VCaP (cell line): ENCODE data around the gene FITM1.

Source experiments
- H3K27ac ChIP-seq: fragments of 450-650 bp; 2 replicates; pipeline ENCODE4 v1.5.1; 2017
- TF ChIP-seq, protein P1 (sequence below): fragments of 450-650 bp; conservative IDR thresholded peaks from 2 replicates; pipeline ENCODE4 v1.5.1; 2017; ENCODE audit warnings: mild to moderate bottlenecking, moderate library complexity

Gene FITM1

DNA sequence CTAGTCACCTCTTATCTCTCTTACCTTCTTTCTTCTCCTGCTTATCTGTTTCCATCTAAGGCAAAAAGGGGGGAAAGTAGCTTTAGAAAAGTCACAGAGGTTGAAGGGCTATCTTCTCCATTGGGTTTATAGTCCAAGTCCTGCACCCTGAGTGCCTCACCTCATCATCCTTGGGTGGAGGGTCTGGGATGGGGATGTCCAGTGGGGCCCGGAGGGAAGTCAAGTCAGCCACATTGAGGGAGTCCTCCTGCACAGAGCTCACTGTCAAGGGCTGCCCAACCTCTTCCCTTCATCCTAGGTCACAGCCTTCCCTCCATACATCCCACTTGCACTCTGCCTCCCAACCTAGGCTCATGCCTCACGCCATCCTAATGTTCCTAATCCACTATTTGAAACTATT, 14.8 kb downstream of the FITM1 start:
- H3K27ac ChIP-seq, result peak overlapping the region; percentile 83
- TF ChIP-seq, protein P1, sequence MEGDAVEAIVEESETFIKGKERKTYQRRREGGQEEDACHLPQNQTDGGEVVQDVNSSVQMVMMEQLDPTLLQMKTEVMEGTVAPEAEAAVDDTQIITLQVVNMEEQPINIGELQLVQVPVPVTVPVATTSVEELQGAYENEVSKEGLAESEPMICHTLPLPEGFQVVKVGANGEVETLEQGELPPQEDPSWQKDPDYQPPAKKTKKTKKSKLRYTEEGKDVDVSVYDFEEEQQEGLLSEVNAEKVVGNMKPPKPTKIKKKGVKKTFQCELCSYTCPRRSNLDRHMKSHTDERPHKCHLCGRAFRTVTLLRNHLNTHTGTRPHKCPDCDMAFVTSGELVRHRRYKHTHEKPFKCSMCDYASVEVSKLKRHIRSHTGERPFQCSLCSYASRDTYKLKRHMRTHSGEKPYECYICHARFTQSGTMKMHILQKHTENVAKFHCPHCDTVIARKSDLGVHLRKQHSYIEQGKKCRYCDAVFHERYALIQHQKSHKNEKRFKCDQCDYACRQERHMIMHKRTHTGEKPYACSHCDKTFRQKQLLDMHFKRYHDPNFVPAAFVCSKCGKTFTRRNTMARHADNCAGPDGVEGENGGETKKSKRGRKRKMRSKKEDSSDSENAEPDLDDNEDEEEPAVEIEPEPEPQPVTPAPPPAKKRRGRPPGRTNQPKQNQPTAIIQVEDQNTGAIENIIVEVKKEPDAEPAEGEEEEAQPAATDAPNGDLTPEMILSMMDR, result no peak

DNA sequence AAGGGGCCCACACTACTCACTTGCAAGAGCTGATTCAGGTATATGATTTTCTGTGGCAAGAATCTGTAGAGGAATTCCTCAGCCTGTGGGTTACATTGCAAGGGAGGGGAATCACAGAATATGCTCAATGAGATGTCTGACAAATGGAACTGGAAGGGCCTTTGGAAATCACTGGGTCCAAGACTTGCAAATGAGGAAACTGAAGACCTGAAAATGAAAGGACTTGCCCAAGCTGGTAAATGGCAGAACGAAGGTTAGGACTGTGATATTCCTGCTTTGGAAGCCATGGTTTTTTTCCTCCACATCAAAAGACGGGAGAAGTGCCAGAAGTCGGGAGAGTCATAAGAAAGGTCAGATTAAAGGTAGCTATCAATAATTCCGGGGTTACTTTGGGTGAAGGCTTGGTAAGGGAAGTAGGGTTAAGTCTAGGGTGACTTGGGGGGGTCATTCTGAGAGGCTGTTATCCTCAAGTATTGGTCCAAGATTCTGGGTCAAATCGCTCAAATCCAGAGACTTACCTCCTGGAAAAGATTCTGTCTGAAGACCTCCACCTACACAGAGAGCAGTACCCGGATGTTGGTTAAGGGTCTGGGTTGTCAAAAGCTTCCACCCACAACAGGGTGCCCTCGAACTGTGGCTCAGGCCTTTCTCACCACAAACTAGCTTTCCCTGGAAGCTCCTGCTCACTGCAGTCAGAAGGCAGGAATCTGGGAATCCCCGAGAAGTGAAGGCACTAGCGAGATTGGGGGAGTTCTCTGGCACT, 15.4 kb downstream of the FITM1 start:
- peak overlapping the region; percentile 83 for H3K27ac ChIP-seq
- TF ChIP-seq, protein P1, result no peak

DNA sequence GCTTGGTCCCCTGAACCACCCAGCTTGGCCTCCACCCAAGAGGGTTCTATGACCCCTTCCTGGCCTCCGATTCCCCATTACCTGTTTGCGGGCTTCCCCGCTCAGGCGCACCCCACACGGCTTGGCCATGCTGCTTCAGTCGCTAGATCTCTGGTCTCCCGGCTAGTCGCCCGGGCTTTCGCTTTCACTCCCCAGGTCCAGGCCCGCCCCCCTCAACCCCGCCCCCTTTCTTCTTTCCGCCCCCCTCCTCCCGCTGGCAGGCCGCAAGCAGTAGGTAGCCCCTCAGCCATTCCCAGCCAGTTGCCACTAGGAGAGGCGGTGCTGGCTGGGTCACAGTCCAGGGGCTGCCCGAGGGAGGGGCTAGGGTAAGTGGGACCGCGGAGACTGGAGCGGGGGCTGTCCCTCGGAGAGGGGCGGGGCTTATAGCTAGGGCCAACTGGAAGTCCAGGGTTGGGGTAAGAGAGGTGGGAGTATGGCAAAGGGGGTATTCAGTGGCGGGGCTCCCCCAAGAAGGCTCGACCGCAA, 16.1 kb downstream of the FITM1 start, which contains the start of gene PSME2:
Gene PSME2, minus strand, starts transcription at position 158 of the 525 bp plus-strand sequence. Its CDS starts 29 bp downstream, at position 129.
- peak within 1 kb of the TSS; percentile 83 for H3K27ac ChIP-seq
- TF ChIP-seq, protein P1, result no peak

DNA sequence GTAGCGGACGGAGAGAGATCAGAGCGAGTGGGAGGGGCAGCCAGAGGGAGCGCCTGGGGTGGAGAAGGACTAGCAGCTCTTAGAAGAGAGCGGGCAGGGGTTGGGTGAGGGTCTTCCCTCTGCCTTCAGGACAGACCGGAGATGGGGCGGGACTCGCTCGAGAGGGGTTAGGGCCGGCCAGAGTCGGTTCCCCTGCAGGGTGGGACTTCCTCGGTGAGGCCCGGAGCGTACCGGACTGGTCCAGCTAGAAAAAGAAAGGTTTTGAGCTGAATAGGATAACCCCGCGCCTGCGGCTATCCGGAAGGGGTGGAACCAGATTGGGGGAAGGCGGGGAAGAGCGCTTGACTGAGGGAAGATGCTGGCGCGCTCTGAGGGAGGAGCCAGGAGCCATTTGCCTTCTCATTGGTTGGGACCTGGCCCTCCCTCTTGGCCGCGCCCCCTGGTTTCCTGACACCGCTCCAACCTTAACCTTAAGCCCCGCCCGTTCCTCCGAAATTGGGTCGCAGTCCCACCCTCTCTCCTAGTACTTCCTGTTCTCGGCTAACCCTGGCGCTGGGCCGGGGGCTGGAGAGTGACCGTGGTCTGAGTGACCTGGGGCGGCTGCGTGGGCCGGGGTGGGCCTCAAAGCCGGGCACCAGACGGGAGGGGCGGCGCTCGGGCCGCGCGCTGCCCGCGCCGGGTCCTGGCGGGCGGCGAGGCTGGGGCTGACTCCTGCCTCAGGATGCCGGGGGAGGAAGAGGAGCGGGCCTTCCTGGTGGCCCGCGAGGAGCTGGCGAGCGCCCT, 16.7 kb downstream of the FITM1 start, which contains the start of gene RNF31:
Gene RNF31, plus strand, starts transcription at position 521 of the 783 bp plus-strand sequence. Its CDS starts 201 bp downstream, at position 722.
- TF ChIP-seq, protein P1, result no peak
- peak within 1 kb of the TSS; percentile 83 for H3K27ac ChIP-seq

DNA sequence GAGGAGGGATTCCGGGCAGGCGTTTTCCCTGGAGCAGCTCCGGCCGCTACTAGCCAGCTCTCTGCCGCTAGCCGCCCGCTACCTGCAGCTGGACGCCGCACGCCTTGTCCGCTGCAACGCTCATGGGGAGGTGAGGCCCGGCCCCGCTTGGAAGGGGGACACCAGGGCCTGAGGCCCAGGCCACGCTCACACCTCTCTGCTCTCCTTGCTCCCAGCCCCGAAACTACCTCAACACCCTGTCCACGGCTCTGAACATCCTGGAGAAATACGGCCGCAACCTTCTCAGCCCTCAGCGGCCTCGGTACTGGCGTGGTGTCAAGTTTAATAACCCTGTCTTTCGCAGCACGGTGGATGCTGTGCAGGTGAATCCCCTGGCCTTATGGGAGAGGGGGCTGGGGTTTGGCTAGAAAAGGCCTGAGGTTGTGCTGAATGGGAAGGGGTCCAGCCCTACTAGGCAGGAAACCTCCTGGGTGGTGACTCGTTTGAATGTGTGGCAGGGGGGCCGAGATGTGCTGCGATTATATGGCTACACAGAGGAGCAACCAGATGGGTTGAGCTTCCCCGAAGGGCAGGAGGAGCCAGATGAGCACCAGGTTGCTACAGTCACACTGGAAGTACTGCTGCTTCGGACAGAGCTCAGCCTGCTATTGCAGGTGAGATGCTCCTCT, 17.4 kb downstream of the FITM1 start:
- TF ChIP-seq, protein P1, result no peak
- peak overlapping the region; percentile 83 for H3K27ac ChIP-seq

DNA sequence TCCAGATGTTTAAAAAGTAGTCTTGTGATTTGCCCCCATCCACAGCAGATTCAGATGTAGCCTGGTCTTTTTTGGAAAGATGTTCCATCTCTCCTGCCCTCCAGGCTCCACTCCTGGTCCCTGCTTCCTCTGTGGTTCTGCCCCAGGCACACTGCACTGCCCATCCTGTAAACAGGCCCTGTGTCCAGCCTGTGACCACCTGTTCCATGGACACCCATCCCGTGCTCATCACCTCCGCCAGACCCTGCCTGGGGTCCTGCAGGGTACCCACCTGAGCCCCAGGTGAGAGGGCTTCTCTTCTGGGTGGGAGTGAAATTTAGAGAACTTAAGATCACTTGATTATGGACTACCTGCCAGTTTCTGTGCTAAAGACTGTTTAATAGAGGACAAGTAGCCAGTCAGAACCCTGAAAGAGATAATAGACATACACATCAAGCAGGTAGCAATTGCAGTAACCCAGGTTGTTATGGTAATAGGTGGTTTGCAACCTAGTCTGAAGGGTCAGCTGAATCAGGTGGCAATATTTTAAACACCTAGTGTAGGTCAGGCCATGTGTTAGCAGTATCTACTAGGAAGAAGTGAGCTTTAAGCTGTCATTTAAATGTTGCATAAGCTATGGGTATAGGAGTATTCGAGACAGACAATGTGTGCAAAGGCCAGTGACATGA, 19.0 kb downstream of the FITM1 start:
- H3K27ac ChIP-seq, result no peak overlapping the region
- TF ChIP-seq, protein P1, result no peak
